ENCODE data around the gene KRT77.
"Not testable (repeated sequence)": the region's sequence is repeated elsewhere in the genome, so short reads cannot be mapped to it uniquely, and the experiment has no call there.

Gene KRT77

GRCh38 chr12:52673713-52674432 lies 29.5 kb downstream of the KRT77 start:
- DNase-seq, result no peak

GRCh38 chr12:52673217-52673616 lies 30.1 kb downstream of the KRT77 start:
- DNase-seq, result no peak

- no peak for DNase-seq
Observed at GRCh38 chr12:52672321-52672933, 30.9 kb downstream of the KRT77 start.

- no peak for DNase-seq
Observed at GRCh38 chr12:52670961-52671360, 32.4 kb downstream of the KRT77 start.

GRCh38 chr12:52670506-52670905 lies 32.8 kb downstream of the KRT77 start:
- DNase-seq, result no peak

GRCh38 chr12:52669941-52670340 lies 33.4 kb downstream of the KRT77 start:
- DNase-seq, result not testable (repeated sequence)

- no peak for DNase-seq
Observed at GRCh38 chr12:52669426-52669825, 33.9 kb downstream of the KRT77 start.

GRCh38 chr12:52667931-52668330 lies 35.4 kb downstream of the KRT77 start:
- DNase-seq, result no peak

GRCh38 chr12:52667509-52667908 lies 35.8 kb downstream of the KRT77 start:
- DNase-seq, result no peak

- DNase-seq, result no peak
Observed at GRCh38 chr12:52666471-52666870, 36.9 kb downstream of the KRT77 start.

GRCh38 chr12:52663420-52663819 lies 39.9 kb downstream of the KRT77 start:
- DNase-seq, result no peak

GRCh38 chr12:52662918-52663229 lies 40.5 kb downstream of the KRT77 start:
- DNase-seq, result no peak

- DNase-seq, result no peak
Observed at GRCh38 chr12:52662093-52662917, 41.0 kb downstream of the KRT77 start.

GRCh38 chr12:52661668-52662067 lies 41.7 kb downstream of the KRT77 start:
- DNase-seq, result no peak

GRCh38 chr12:52660934-52661499 lies 42.3 kb downstream of the KRT77 start:
- no peak for DNase-seq

- no peak for DNase-seq
Observed at GRCh38 chr12:52659951-52660350, 43.4 kb downstream of the KRT77 start.

- no peak for DNase-seq
Observed at GRCh38 chr12:52659395-52659794, 43.9 kb downstream of the KRT77 start.

GRCh38 chr12:52658196-52658595 lies 45.1 kb downstream of the KRT77 start:
- no peak for DNase-seq

- no peak for DNase-seq
Observed at GRCh38 chr12:52657250-52657902, 45.9 kb downstream of the KRT77 start.

- DNase-seq, result no peak
Observed at GRCh38 chr12:52656616-52657015, 46.7 kb downstream of the KRT77 start.

- DNase-seq, result no peak
Observed at GRCh38 chr12:52655720-52656124, 47.6 kb downstream of the KRT77 start.

GRCh38 chr12:52655251-52655650 lies 48.1 kb downstream of the KRT77 start:
- DNase-seq, result no peak

GRCh38 chr12:52651726-52652261 lies 51.5 kb downstream of the KRT77 start, which contains the start of gene KRT2:
Gene KRT2, minus strand, starts transcription at chr12:52652211. Its CDS starts 69 bp downstream, at chr12:52652142.
- DNase-seq, result no peak

All from stimulated activated CD4-positive, alpha-beta T cell treated with anti-CD3 and anti-CD28 coated beads, Interleukin-12 subunit alpha, Interleukin-12 subunit beta, amount 100 ng/mL, for 4 hours (primary cell).